Glutamatergic neuron (in vitro differentiated cells): ENCODE results near the gene LLGL2. TPM values are rescaled to one million over a fixed set of nuclear protein-coding genes. Genes with fewer than 3 reads are reported as not detected.
"Not testable (repeated sequence)": the region's sequence is repeated elsewhere in the genome, so short reads cannot be mapped to it uniquely, and the experiment has no call there.

Source experiments
- DNase-seq: peaks from one replicate; pipeline ENCODE4 v3.0.0; 2022
- H3K27ac Mint-ChIP-seq: one replicate; pipeline ENCODE4 v1.8.0; 2020; ENCODE audit warnings: mild to moderate bottlenecking, mixed read lengths, inconsistent platforms; ENCODE audit not compliant: unreplicated experiment
- H3K27me3 Mint-ChIP-seq: one replicate; pipeline ENCODE4 v1.8.0; 2020; ENCODE audit warnings: mild to moderate bottlenecking, moderate library complexity, mixed read lengths, inconsistent platforms; ENCODE audit not compliant: unreplicated experiment
- H3K36me3 Mint-ChIP-seq: one replicate; pipeline ENCODE4 v1.8.0; 2020; ENCODE audit warnings: mild to moderate bottlenecking, mixed read lengths, inconsistent platforms; ENCODE audit not compliant: unreplicated experiment
- H3K4me1 Mint-ChIP-seq: one replicate; pipeline ENCODE4 v1.8.0; 2020; ENCODE audit warnings: mild to moderate bottlenecking, low read depth, mixed read lengths, inconsistent platforms; ENCODE audit not compliant: unreplicated experiment
- H3K4me3 Mint-ChIP-seq: one replicate; pipeline ENCODE4 v1.8.0; 2020; ENCODE audit warnings: mild to moderate bottlenecking, mixed read lengths, inconsistent platforms; ENCODE audit not compliant: unreplicated experiment
- H3K9me3 Mint-ChIP-seq: one replicate; pipeline ENCODE4 v1.8.0; 2020; ENCODE audit warnings: mild to moderate bottlenecking, moderate library complexity, mixed read lengths, inconsistent platforms; ENCODE audit not compliant: unreplicated experiment
- CTCF ChIP-seq: fragments of 200-600 bp; sonication (generic); IDR thresholded peaks from one replicate; pipeline ENCODE4 v1.5.0; 2021; ENCODE audit not compliant: partially characterized antibody, unreplicated experiment
- total RNA-seq: library from RNA; stranded (reverse); fragmentation: NEBNext Ultra II Directional; extraction: Animal tissue kit (Norgen Biotek cat#: 25700); gene quantifications from one replicate; pipeline ENCODE4 v1.2.1, GENCODE V29; 2021; ENCODE audit not compliant: unreplicated experiment

The LLGL2 gene
- total RNA-seq, 1 donor from 2014 or later: 4.8 TPM

GRCh38 chr17:75589919-75590303 lies 64.4 kb downstream of the LLGL2 start:
- Mint-ChIP-seq H3K36me3 (peaks cover 4% of the 10 kb centered on the region), H3K4me1 (no peaks in the 10 kb centered on the region), H3K27me3 (peaks cover 8% of the 10 kb centered on the region), H3K9me3 (peaks cover 7% of the 10 kb centered on the region), H3K27ac (no peak overlapping the region), H3K4me3 (no peak overlapping the region)
- DNase-seq: no peak
- no peak for TF ChIP-seq CTCF

GRCh38 chr17:75590314-75590761 lies 64.8 kb downstream of the LLGL2 start:
- DNase-seq: no peak
- H3K27me3 Mint-ChIP-seq: peaks cover 8% of the 10 kb centered on the region
- no peak overlapping the region for H3K27ac Mint-ChIP-seq
- no peaks in the 10 kb centered on the region for H3K4me1 Mint-ChIP-seq
- peaks cover 4% of the 10 kb centered on the region for H3K36me3 Mint-ChIP-seq
- H3K4me3 Mint-ChIP-seq: no peak overlapping the region
- peaks cover 7% of the 10 kb centered on the region for H3K9me3 Mint-ChIP-seq
- TF ChIP-seq CTCF: no peak

GRCh38 chr17:75590849-75591721 lies 65.6 kb downstream of the LLGL2 start:
- H3K36me3 Mint-ChIP-seq: peaks cover 4% of the 10 kb centered on the region
- H3K4me3 Mint-ChIP-seq: no peak overlapping the region
- H3K4me1 Mint-ChIP-seq: no peaks in the 10 kb centered on the region
- H3K9me3 Mint-ChIP-seq: peaks cover 4% of the 10 kb centered on the region
- H3K27ac Mint-ChIP-seq: no peak overlapping the region
- H3K27me3 Mint-ChIP-seq: peaks cover 8% of the 10 kb centered on the region
- no peak for DNase-seq
- no peak for TF ChIP-seq CTCF

- no peak for TF ChIP-seq CTCF
- Mint-ChIP-seq H3K27ac (no peak overlapping the region), H3K9me3 (peaks cover 2% of the 10 kb centered on the region)
These were observed 66.3 kb downstream of the LLGL2 start for GRCh38 chr17:75591722-75592302.

GRCh38 chr17:75592348-75593020 lies 67.0 kb downstream of the LLGL2 start:
- Mint-ChIP-seq H3K4me3 (no peak overlapping the region), H3K9me3 (peaks cover 5% of the 10 kb centered on the region), H3K36me3 (no peaks in the 10 kb centered on the region), H3K27me3 (peaks cover 6% of the 10 kb centered on the region), H3K4me1 (no peaks in the 10 kb centered on the region), H3K27ac (no peak overlapping the region)
- no peak for TF ChIP-seq CTCF
- DNase-seq: no peak

More at GRCh38 chr17:75591722-75592302, 66.3 kb downstream of the LLGL2 start:
- no peak for DNase-seq
- Mint-ChIP-seq H3K27me3 (peaks cover 6% of the 10 kb centered on the region), H3K36me3 (no peaks in the 10 kb centered on the region), H3K4me1 (no peaks in the 10 kb centered on the region), H3K4me3 (no peak overlapping the region)

- not testable (repeated sequence) for H3K4me1 Mint-ChIP-seq, H3K27ac Mint-ChIP-seq, H3K27me3 Mint-ChIP-seq
These were observed 67.9 kb downstream of the LLGL2 start for GRCh38 chr17:75593430-75593829.

More at GRCh38 chr17:75593430-75593829, 67.9 kb downstream of the LLGL2 start:
- DNase-seq, H3K36me3 Mint-ChIP-seq, H3K4me3 Mint-ChIP-seq, H3K9me3 Mint-ChIP-seq: not testable (repeated sequence)
